Left lung (tissue), 10 donors: ENCODE data around the gene WNT1. TPM values are rescaled to one million over a fixed set of nuclear protein-coding genes. Genes with fewer than 3 reads are reported as not detected.

Experiments used
- ATAC-seq: fragments of 200-7000 bp; cut with Tn5 transposase; one replicate; pipeline ENCODE4 v1.9.1; 2020; ENCODE audit warnings: moderate library complexity
- DNase-seq, 4 donors: peaks; one replicate each; pipeline ENCODE4 v3.0.0-alpha.2; 2013 to 2020
- H3K27ac ChIP-seq, 2 donors: fragments of 200-600 bp; sonication (generic) in 1 of 2; one replicate each; pipeline versions ENCODE4 v1.5.0 to v1.8.0; 2020 to 2021
- H3K27me3 ChIP-seq, 2 donors: fragments of 200-600 bp; sonication (generic) in 1 of 2; one replicate each; pipeline versions ENCODE4 v1.5.0 to v1.8.0; 2020 to 2021
- H3K36me3 ChIP-seq, 2 donors: fragments of 200-600 bp; sonication (generic) in 1 of 2; one replicate each; pipeline versions ENCODE4 v1.5.0 to v1.8.0; 2020 to 2021
- H3K4me1 ChIP-seq, 2 donors: fragments of 200-600 bp; one replicate each; pipeline ENCODE4 v1.8.0; 2021
- H3K4me3 ChIP-seq, 2 donors: fragments of 200-600 bp; sonication (generic) in 1 of 2; one replicate each; pipeline versions ENCODE4 v1.5.0 to v1.8.0; 2020 to 2021; ENCODE audit warnings: mild to moderate bottlenecking in 1 of 2
- H3K9me3 ChIP-seq, 2 donors: fragments of 200-600 bp; sonication (generic) in 1 of 2; one replicate each; pipeline versions ENCODE4 v1.5.0 to v1.8.0; 2020 to 2021
- CTCF ChIP-seq, 2 donors: fragments of 200-600 bp; sonication (generic) in 1 of 2; IDR thresholded peaks; one replicate each; pipeline versions ENCODE4 v1.5.0 to v1.8.0; 2021; ENCODE audit warnings: antibody characterized with exemption in 2 of 2
- intact Hi-C, 2 donors: fragments of 100-400 bp; cut with DNase I; formaldehyde crosslinking; loops; one replicate each; pipeline versions ENCODE4 v1.11.2 to v1.14.2; 2022
- polyA plus RNA-seq, 6 donors: library from polyadenylated mRNA; unstranded; fragments of 120-200 nt; gene quantifications; one replicate each; pipeline ENCODE4 v1.2.1, GENCODE V29; 2013; ENCODE audit not compliant: insufficient read length in 6 of 6
- total RNA-seq, 2 donors: library from RNA; stranded (reverse); fragmentation: NEBNext Ultra II Directional; extraction: Animal tissue kit (Norgen Biotek cat#: 25700); gene quantifications; one replicate each; pipeline ENCODE4 v1.2.1, GENCODE V29; 2021
- donor health status: DM: no; HTN: yes; CAD: no.
- donor health status: DM: no; HTN: no; CAD: no.

The WNT1 gene
- total and polyA plus RNA-seq, 8 donors = not detected

GRCh38 chr12:48993787-48994186 lies 15.7 kb downstream of the WNT1 start:
- ATAC-seq (no peak), DNase-seq (no peak)
- no peaks in the 10 kb centered on the region for H3K9me3 ChIP-seq
- peaks cover 31 to 100% of the 10 kb centered on the region in 2 donors for H3K27me3 ChIP-seq
- no peak for TF ChIP-seq CTCF (IDR thresholded peaks at IDR 0.05)
- intact Hi-C loops = no loop called here
- H3K4me1 ChIP-seq = peaks cover 6 to 34% of the 10 kb centered on the region in 2 donors
- no peaks in the 10 kb centered on the region for H3K36me3 ChIP-seq
- H3K27ac ChIP-seq = no peak overlapping the region
- H3K4me3 ChIP-seq = no peak overlapping the region

GRCh38 chr12:48994224-48995085 lies 16.3 kb downstream of the WNT1 start:
- no peaks in the 10 kb centered on the region for H3K36me3 ChIP-seq
- ATAC-seq = no peak
- DNase-seq = no peak
- H3K27ac ChIP-seq = no peak overlapping the region
- TF ChIP-seq CTCF (IDR thresholded peaks at IDR 0.05) = no peak
- intact Hi-C loops = no loop called here
- H3K4me3 ChIP-seq = no peak overlapping the region
- no peaks in the 10 kb centered on the region for H3K9me3 ChIP-seq
- peaks cover 12 to 41% of the 10 kb centered on the region in 2 donors for H3K4me1 ChIP-seq
- peaks cover 31 to 100% of the 10 kb centered on the region in 2 donors for H3K27me3 ChIP-seq

GRCh38 chr12:48995086-48995879 lies 17.2 kb downstream of the WNT1 start:
- Histone ChIP-seq H3K27ac (no peak overlapping the region), H3K4me3 (no peak overlapping the region), H3K4me1 (peaks cover 17 to 49% of the 10 kb centered on the region in 2 donors), H3K36me3 (peaks cover 0 to 1% of the 10 kb centered on the region in 2 donors), H3K27me3 (peaks cover 34 to 100% of the 10 kb centered on the region in 2 donors), H3K9me3 (no peaks in the 10 kb centered on the region)
- DNase-seq (peak; percentile 69 to 93 (median 85)), ATAC-seq (peak; percentile 85)
- TF ChIP-seq CTCF (IDR thresholded peaks at IDR 0.05) = peak; percentile 82 to 92
- intact Hi-C loops = no loop called here

GRCh38 chr12:48996794-48997718 lies 18.9 kb downstream of the WNT1 start:
- H3K36me3 ChIP-seq = peaks cover 0 to 19% of the 10 kb centered on the region in 2 donors
- peak in 3 of 4 donors; percentile 70 to 94 (median 84) for DNase-seq
- H3K4me3 ChIP-seq = peak overlapping the region; percentile 23 to 52
- peak; percentile 74 to 80 for TF ChIP-seq CTCF (IDR thresholded peaks at IDR 0.05)
- H3K27me3 ChIP-seq = peaks cover 33 to 97% of the 10 kb centered on the region in 2 donors
- H3K4me1 ChIP-seq = peaks cover 17 to 51% of the 10 kb centered on the region in 2 donors
- H3K9me3 ChIP-seq = no peaks in the 10 kb centered on the region
- peak; percentile 75 for ATAC-seq
- intact Hi-C loops = no loop called here
- no peak overlapping the region for H3K27ac ChIP-seq
